Peyer's patch (tissue), 4 donors: ENCODE results near the gene ZNF521.

Experiments used
- POLR2A ChIP-seq, 2 donors: fragments of 450-650 bp; IDR thresholded peaks; one replicate each; pipeline ENCODE4 v1.5.1; 2017; ENCODE audit warnings: antibody characterized with exemption in 2 of 2, mild to moderate bottlenecking in 2 of 2, moderate library complexity in 2 of 2
- TF ChIP-seq, protein P1 (sequence below), 6 experiments: fragments of 450-650 bp in 4 of 6; fragments of 200-600 bp in 2 of 6; sonication (generic) in 1 of 6; IDR thresholded peaks; one replicate each; pipeline ENCODE4 v1.5.1; 2017 to 2019; ENCODE audit warnings: antibody characterized with exemption in 6 of 6, mild to moderate bottlenecking in 3 of 6, moderate library complexity in 1 of 6

DNA sequence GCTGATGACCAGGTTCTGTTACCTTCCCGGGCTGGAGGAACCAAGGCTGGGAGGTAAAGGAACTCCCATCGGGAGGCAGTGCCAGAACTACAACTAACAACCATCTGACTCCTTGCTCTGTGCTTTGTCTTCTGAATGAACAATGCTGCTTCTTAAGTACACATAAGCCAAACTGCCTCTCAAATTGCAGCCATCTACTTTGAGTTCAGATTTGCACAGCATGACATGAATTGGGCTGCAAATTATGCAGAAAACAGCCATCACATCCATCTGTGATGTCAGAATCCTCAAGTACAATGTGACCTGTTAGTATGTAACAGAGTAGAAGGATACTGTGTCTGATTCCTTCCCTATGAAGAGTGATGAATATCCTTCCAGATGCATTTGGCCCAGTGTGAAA, 290.6 kb downstream of the ZNF521 start:
- TF ChIP-seq, protein P1, sequence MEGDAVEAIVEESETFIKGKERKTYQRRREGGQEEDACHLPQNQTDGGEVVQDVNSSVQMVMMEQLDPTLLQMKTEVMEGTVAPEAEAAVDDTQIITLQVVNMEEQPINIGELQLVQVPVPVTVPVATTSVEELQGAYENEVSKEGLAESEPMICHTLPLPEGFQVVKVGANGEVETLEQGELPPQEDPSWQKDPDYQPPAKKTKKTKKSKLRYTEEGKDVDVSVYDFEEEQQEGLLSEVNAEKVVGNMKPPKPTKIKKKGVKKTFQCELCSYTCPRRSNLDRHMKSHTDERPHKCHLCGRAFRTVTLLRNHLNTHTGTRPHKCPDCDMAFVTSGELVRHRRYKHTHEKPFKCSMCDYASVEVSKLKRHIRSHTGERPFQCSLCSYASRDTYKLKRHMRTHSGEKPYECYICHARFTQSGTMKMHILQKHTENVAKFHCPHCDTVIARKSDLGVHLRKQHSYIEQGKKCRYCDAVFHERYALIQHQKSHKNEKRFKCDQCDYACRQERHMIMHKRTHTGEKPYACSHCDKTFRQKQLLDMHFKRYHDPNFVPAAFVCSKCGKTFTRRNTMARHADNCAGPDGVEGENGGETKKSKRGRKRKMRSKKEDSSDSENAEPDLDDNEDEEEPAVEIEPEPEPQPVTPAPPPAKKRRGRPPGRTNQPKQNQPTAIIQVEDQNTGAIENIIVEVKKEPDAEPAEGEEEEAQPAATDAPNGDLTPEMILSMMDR (IDR thresholded peaks at IDR 0.05) = no peak
- no peak for TF ChIP-seq POLR2A (IDR thresholded peaks at IDR 0.05)
